ENCODE data around the gene HACD3.

Gene HACD3

DNA sequence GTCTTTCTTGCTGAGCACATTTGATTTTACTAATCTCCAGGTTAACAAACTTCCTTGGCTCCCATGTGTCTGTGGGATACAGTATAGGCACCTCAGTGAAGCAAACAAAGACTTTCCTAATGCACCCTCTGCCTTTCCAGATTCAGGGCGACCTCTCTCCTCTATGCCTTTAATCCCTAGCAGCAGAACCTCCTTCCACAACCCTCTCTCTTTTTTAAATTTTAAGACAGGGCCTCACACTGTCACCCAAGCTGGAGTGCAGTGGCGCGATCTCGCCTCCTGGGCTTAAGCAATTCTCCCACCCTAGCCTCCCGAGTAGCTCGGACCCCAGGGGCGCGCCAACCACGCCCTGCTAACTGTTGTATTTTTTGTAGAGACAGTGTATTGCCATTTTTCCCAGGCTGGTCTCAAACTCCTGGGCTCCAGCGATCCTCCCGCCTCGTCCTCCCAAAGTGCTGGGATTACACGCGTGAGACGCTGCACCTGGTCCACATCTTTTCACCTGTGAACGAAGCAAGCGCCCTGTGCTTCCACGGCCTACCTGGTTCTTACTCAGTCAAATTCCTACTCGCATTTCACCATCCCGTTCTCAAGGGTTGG lies 1.7 kb upstream of the HACD3 start:
- Histone ChIP-seq H3K4me1 (ENCODE audit: low read length) (peaks cover 22% of the 10 kb centered on the region), H3K36me3 (replicated peaks; ENCODE audit: low read depth, low read length) (peaks cover 4% of the 10 kb centered on the region), H3K27me3 (ENCODE audit: low read depth, low read length) (peaks cover 6% of the 10 kb centered on the region), H3K27ac (ENCODE audit: low read length) (no peak overlapping the region), H4K20me1 (ENCODE audit: insufficient read depth, low read length) (peaks cover 17% of the 10 kb centered on the region), H3K9ac (ENCODE audit: low read length) (no peak overlapping the region), H3K9me3 (ENCODE audit: insufficient read depth, low read length) (no peaks in the 10 kb centered on the region), H3K4me2 (ENCODE audit: low read length) (no peak overlapping the region), H3K4me3 (ENCODE audit: low read length) (no peak overlapping the region), H3K79me2 (ENCODE audit: low read length) (peaks cover 33% of the 10 kb centered on the region), H2AFZ (ENCODE audit: low read depth, low read length) (no peak overlapping the region)
- TF ChIP-seq, protein P1, sequence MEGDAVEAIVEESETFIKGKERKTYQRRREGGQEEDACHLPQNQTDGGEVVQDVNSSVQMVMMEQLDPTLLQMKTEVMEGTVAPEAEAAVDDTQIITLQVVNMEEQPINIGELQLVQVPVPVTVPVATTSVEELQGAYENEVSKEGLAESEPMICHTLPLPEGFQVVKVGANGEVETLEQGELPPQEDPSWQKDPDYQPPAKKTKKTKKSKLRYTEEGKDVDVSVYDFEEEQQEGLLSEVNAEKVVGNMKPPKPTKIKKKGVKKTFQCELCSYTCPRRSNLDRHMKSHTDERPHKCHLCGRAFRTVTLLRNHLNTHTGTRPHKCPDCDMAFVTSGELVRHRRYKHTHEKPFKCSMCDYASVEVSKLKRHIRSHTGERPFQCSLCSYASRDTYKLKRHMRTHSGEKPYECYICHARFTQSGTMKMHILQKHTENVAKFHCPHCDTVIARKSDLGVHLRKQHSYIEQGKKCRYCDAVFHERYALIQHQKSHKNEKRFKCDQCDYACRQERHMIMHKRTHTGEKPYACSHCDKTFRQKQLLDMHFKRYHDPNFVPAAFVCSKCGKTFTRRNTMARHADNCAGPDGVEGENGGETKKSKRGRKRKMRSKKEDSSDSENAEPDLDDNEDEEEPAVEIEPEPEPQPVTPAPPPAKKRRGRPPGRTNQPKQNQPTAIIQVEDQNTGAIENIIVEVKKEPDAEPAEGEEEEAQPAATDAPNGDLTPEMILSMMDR (IDR thresholded peaks at IDR 0.05; ENCODE audit: low read depth, low read length), result no peak
- no peak for TF ChIP-seq EZH2phosphoT487 (IDR thresholded peaks at IDR 0.05; ENCODE audit: low read depth)

DNA sequence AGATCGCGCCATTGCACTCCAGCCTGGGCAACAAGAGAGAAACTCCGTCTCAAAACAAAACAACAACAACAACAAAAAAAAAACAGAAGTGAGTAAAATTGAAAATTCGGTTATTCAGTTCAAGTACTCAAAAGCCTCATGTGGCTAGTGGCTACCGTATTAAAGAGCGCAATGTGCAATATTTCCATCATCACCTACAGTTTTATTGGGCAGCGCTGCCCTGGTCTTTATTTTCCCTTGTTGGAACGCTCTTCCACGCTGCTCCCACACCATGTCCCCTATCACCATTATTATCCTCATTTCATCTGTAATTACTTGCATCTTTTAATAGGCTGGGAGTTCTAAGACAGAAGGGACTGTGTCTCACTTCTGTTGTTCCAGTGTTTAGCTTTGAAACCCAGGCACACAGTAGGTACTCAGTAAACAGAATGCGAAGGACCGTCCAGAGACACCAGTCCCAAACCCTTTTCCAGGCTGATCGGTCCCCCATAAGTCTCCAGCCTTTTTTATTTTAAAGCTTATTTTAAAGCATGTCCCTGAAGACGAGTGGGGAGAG lies 423 bp upstream of the HACD3 start:
- Histone ChIP-seq H2AFZ (ENCODE audit: low read depth, low read length) (peak overlapping the region; percentile 98), H4K20me1 (ENCODE audit: insufficient read depth, low read length) (peaks cover 27% of the 10 kb centered on the region), H3K4me2 (ENCODE audit: low read length) (peak overlapping the region; percentile 93), H3K27me3 (ENCODE audit: low read depth, low read length) (peaks cover 6% of the 10 kb centered on the region), H3K9ac (ENCODE audit: low read length) (peak overlapping the region; percentile 97), H3K4me3 (ENCODE audit: low read length) (peak overlapping the region; percentile 95), H3K36me3 (replicated peaks; ENCODE audit: low read depth, low read length) (peaks cover 4% of the 10 kb centered on the region), H3K79me2 (ENCODE audit: low read length) (peaks cover 46% of the 10 kb centered on the region), H3K27ac (ENCODE audit: low read length) (no peak overlapping the region; the same call in 1 of the 2 replicates), H3K9me3 (ENCODE audit: insufficient read depth, low read length) (no peaks in the 10 kb centered on the region), H3K4me1 (ENCODE audit: low read length) (peaks cover 31% of the 10 kb centered on the region)
- TF ChIP-seq, protein P1 (IDR thresholded peaks at IDR 0.05; ENCODE audit: low read depth, low read length), result no peak
- no peak for TF ChIP-seq EZH2phosphoT487 (IDR thresholded peaks at IDR 0.05; ENCODE audit: low read depth)

DNA sequence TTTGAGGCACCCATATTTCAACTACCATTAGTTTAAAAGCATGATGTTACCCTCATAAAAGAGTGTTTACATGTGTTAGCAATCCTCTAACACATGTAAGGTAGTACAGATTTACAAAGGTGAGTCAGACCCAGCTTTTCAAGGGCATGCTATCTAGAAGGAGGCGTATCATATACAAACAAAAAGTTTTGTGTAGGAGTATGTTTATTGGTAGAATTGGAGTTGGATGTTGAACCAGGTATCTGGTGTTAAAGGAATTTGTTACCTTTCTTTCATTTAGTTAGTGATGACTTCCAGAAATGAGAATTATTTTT lies 2.4 kb downstream of the HACD3 start:
- H3K4me3 ChIP-seq (ENCODE audit: low read length), result no peak overlapping the region
- peaks cover 37% of the 10 kb centered on the region for H3K4me1 ChIP-seq (ENCODE audit: low read length)
- no peak overlapping the region for H2AFZ ChIP-seq (ENCODE audit: low read depth, low read length)
- peaks cover 51% of the 10 kb centered on the region for H4K20me1 ChIP-seq (ENCODE audit: insufficient read depth, low read length)
- no peak overlapping the region for H3K27ac ChIP-seq (ENCODE audit: low read length)
- peaks cover 71% of the 10 kb centered on the region for H3K79me2 ChIP-seq (ENCODE audit: low read length)
- no peaks in the 10 kb centered on the region for H3K27me3 ChIP-seq (ENCODE audit: low read depth, low read length)
- TF ChIP-seq EZH2phosphoT487 (IDR thresholded peaks at IDR 0.05; ENCODE audit: low read depth), result no peak
- TF ChIP-seq, protein P1 (IDR thresholded peaks at IDR 0.05; ENCODE audit: low read depth, low read length), result no peak
- no peak overlapping the region for H3K9ac ChIP-seq (ENCODE audit: low read length)
- no peaks in the 10 kb centered on the region for H3K9me3 ChIP-seq (ENCODE audit: insufficient read depth, low read length)
- peaks cover 4% of the 10 kb centered on the region for H3K36me3 ChIP-seq (replicated peaks; ENCODE audit: low read depth, low read length)
- peak overlapping the region; percentile 17; the same call in 1 of the 2 replicates for H3K4me2 ChIP-seq (ENCODE audit: low read length)

DNA sequence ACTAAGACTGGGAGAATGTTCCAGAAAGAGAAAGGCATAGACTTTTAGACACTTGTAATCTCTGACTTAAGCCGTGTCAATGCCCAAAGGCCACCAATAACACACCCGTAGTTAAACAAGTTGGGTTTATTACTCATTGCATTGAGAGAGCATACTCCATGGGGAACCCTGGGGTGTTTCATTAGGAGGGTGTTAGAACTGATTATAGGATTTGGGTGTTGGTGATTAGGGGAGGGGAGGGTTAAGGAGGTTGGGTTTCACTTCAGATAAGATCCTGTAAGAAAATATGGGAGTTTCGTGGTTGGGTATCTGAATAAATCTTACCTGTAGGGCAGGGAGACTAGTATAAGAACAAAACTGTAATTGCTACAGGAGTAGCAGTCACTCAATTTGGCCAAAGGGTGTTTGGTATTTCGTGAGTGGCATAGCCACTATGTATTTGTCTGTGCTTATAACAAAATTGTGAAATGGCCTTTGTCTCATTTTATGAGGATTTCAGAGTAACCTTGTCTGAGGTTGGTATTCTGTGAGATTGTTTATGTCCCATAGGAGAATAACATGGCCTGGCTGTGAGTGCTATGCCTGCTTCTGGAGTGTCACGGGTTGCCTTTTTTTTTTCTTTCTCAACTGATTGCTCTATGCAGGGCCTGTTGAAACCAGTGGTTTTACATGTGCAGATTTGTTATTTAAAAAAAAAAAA lies 2.9 kb downstream of the HACD3 start:
- H3K79me2 ChIP-seq (ENCODE audit: low read length), result peaks cover 75% of the 10 kb centered on the region
- no peak overlapping the region for H3K9ac ChIP-seq (ENCODE audit: low read length)
- H3K4me2 ChIP-seq (ENCODE audit: low read length), result peak overlapping the region; percentile 17; the same call in 1 of the 2 replicates
- no peak overlapping the region for H3K4me3 ChIP-seq (ENCODE audit: low read length)
- peaks cover 4% of the 10 kb centered on the region for H3K36me3 ChIP-seq (replicated peaks; ENCODE audit: low read depth, low read length)
- peaks cover 54% of the 10 kb centered on the region for H4K20me1 ChIP-seq (ENCODE audit: insufficient read depth, low read length)
- no peak overlapping the region for H2AFZ ChIP-seq (ENCODE audit: low read depth, low read length)
- no peaks in the 10 kb centered on the region for H3K9me3 ChIP-seq (ENCODE audit: insufficient read depth, low read length)
- no peaks in the 10 kb centered on the region for H3K27me3 ChIP-seq (ENCODE audit: low read depth, low read length)
- H3K27ac ChIP-seq (ENCODE audit: low read length), result no peak overlapping the region
- peaks cover 37% of the 10 kb centered on the region for H3K4me1 ChIP-seq (ENCODE audit: low read length)
- TF ChIP-seq, protein P1 (IDR thresholded peaks at IDR 0.05; ENCODE audit: low read depth, low read length), result no peak
- TF ChIP-seq EZH2phosphoT487 (IDR thresholded peaks at IDR 0.05; ENCODE audit: low read depth), result no peak

Measured in OCI-LY3 (cell line).